ENCODE data around the gene SEMA6B.
A peak's percentile ranks its signal among the peaks of the same experiment; 100 is the strongest.

The SEMA6B gene

GRCh38 chr19:4577020-4577782, 17.7 kb upstream of the SEMA6B start:
- no peak overlapping the region for H2AFZ ChIP-seq (ENCODE audit: low read depth)
- no peak overlapping the region for H3K4me3 ChIP-seq (IDR thresholded peaks at IDR 0.05; ENCODE audit: insufficient read depth, low read depth, low read length)
- no peak overlapping the region for H3K4me2 ChIP-seq
- H3K4me1 ChIP-seq (ENCODE audit: low read depth, poor library complexity, severe bottlenecking) = peaks cover 13% of the 10 kb centered on the region
- no peak for TF ChIP-seq CTCF (conservative IDR thresholded peaks at IDR 0.05; ENCODE audit: low read depth, low read length)
- H3K36me3 ChIP-seq (ENCODE audit: insufficient read depth) = no peaks in the 10 kb centered on the region
- H4K20me1 ChIP-seq (ENCODE audit: insufficient read depth) = no peaks in the 10 kb centered on the region
- H3K27me3 ChIP-seq (ENCODE audit: insufficient read depth, low read depth) = peaks cover 74% of the 10 kb centered on the region
- H3K27ac ChIP-seq = no peak overlapping the region
- H3K9ac ChIP-seq = no peak overlapping the region
- H3K79me2 ChIP-seq (ENCODE audit: insufficient read depth, low read depth) = no peaks in the 10 kb centered on the region

- no peaks in the 10 kb centered on the region for H3K79me2 ChIP-seq (ENCODE audit: insufficient read depth, low read depth)
- no peak overlapping the region for H3K27ac ChIP-seq
- no peak overlapping the region for H3K4me3 ChIP-seq (IDR thresholded peaks at IDR 0.05; ENCODE audit: insufficient read depth, low read depth, low read length)
- peaks cover 13% of the 10 kb centered on the region for H3K4me1 ChIP-seq (ENCODE audit: low read depth, poor library complexity, severe bottlenecking)
- H4K20me1 ChIP-seq (ENCODE audit: insufficient read depth) = no peaks in the 10 kb centered on the region
- H3K9ac ChIP-seq = no peak overlapping the region
- peak; percentile 83 for TF ChIP-seq CTCF (conservative IDR thresholded peaks at IDR 0.05; ENCODE audit: low read depth, low read length)
- H3K36me3 ChIP-seq (ENCODE audit: insufficient read depth) = no peaks in the 10 kb centered on the region
- H3K27me3 ChIP-seq (ENCODE audit: insufficient read depth, low read depth) = peaks cover 71% of the 10 kb centered on the region
- no peak overlapping the region for H2AFZ ChIP-seq (ENCODE audit: low read depth)
- no peak overlapping the region for H3K4me2 ChIP-seq
Observed at GRCh38 chr19:4576016-4576933, 16.8 kb upstream of the SEMA6B start.

- no peaks in the 10 kb centered on the region for H4K20me1 ChIP-seq (ENCODE audit: insufficient read depth)
- no peak for TF ChIP-seq CTCF (conservative IDR thresholded peaks at IDR 0.05; ENCODE audit: low read depth, low read length)
- H3K27ac ChIP-seq = no peak overlapping the region
- H3K36me3 ChIP-seq (ENCODE audit: insufficient read depth) = no peaks in the 10 kb centered on the region
- H3K27me3 ChIP-seq (ENCODE audit: insufficient read depth, low read depth) = peaks cover 72% of the 10 kb centered on the region
- H3K4me1 ChIP-seq (ENCODE audit: low read depth, poor library complexity, severe bottlenecking) = peaks cover 13% of the 10 kb centered on the region
- no peaks in the 10 kb centered on the region for H3K79me2 ChIP-seq (ENCODE audit: insufficient read depth, low read depth)
- H3K9ac ChIP-seq = no peak overlapping the region
- H3K4me3 ChIP-seq (IDR thresholded peaks at IDR 0.05; ENCODE audit: insufficient read depth, low read depth, low read length) = no peak overlapping the region
- H2AFZ ChIP-seq (ENCODE audit: low read depth) = no peak overlapping the region
- no peak overlapping the region for H3K4me2 ChIP-seq
Observed at GRCh38 chr19:4575267-4576015, 16.0 kb upstream of the SEMA6B start.

- Histone ChIP-seq H3K27me3 (ENCODE audit: insufficient read depth, low read depth) (peaks cover 57% of the 10 kb centered on the region), H3K79me2 (ENCODE audit: insufficient read depth, low read depth) (no peaks in the 10 kb centered on the region), H3K4me3 (IDR thresholded peaks at IDR 0.05; ENCODE audit: insufficient read depth, low read depth, low read length) (no peak overlapping the region), H3K27ac (no peak overlapping the region), H2AFZ (ENCODE audit: low read depth) (no peak overlapping the region), H3K4me1 (ENCODE audit: low read depth, poor library complexity, severe bottlenecking) (peaks cover 13% of the 10 kb centered on the region), H3K9ac (no peak overlapping the region), H3K36me3 (ENCODE audit: insufficient read depth) (no peaks in the 10 kb centered on the region), H4K20me1 (ENCODE audit: insufficient read depth) (no peaks in the 10 kb centered on the region), H3K4me2 (no peak overlapping the region)
- no peak for TF ChIP-seq CTCF (conservative IDR thresholded peaks at IDR 0.05; ENCODE audit: low read depth, low read length)
Observed at GRCh38 chr19:4573682-4574081, 14.2 kb upstream of the SEMA6B start.
